Vagina (tissue), 2 donors: ENCODE results near the gene RPTOR. TPM values are rescaled to one million over a fixed set of nuclear protein-coding genes. Genes with fewer than 3 reads are reported as not detected.
"Not testable (repeated sequence)": the region's sequence is repeated elsewhere in the genome, so short reads cannot be mapped to it uniquely, and the experiment has no call there.

Experiments
- DNase-seq, 2 donors: peaks; one replicate each; pipeline ENCODE4 v3.0.0-alpha.2; 2017; ENCODE audit errors: extremely low spot score in 2 of 2
- H3K27ac ChIP-seq: fragments of 200-600 bp; sonication (generic); one replicate; pipeline ENCODE4 v1.5.1; 2019
- H3K27me3 ChIP-seq: fragments of 200-600 bp; sonication (generic); one replicate; pipeline ENCODE4 v1.5.1; 2019
- H3K36me3 ChIP-seq, 2 donors: fragments of 200-600 bp; sonication (generic); one replicate each; pipeline ENCODE4 v1.5.1; 2017 to 2019
- H3K4me1 ChIP-seq: fragments of 200-600 bp; sonication (generic); one replicate; pipeline ENCODE4 v1.5.1; 2019
- H3K4me3 ChIP-seq, 2 donors: fragments of 200-600 bp; sonication (generic); 1 replicate in 1 of 2; 2 replicates in 1 of 2; pipeline ENCODE4 v1.5.1; 2016 to 2019
- H3K9me3 ChIP-seq: fragments of 200-600 bp; sonication (generic); one replicate; pipeline ENCODE4 v1.5.1; 2019
- CTCF ChIP-seq, 3 experiments: fragments of 450-650 bp in 2 of 3; fragments of 200-600 bp in 1 of 3; sonication (generic) in 1 of 3; IDR thresholded peaks; one replicate each; pipeline ENCODE4 v1.5.1; 2017 to 2019; ENCODE audit warnings: antibody characterized with exemption in 3 of 3, mild to moderate bottlenecking in 2 of 3, moderate library complexity in 2 of 3
- POLR2A ChIP-seq, 2 donors: fragments of 450-650 bp; IDR thresholded peaks; one replicate each; pipeline ENCODE4 v1.6.1; 2017; ENCODE audit warnings: antibody characterized with exemption in 2 of 2, mild to moderate bottlenecking in 2 of 2, moderate library complexity in 2 of 2
- POLR2AphosphoS5 ChIP-seq, 2 donors: sonication (generic); formaldehyde crosslinking; IDR thresholded peaks; one replicate each; pipeline ENCODE4 v1.9.0; 2017; ENCODE audit warnings: antibody characterized with exemption in 2 of 2, mild to moderate bottlenecking in 2 of 2, low read depth in 1 of 2; ENCODE audit not compliant: insufficient read depth in 1 of 2
- intact Hi-C: fragments of 100-400 bp; cut with DNase I; formaldehyde crosslinking; loops from one replicate; pipeline ENCODE4 v1.15.1; 2023
- total RNA-seq: library from RNA; depleted of rRNA; stranded (reverse); fragments of >200 nt; gene quantifications from one replicate; pipeline ENCODE4 v1.2.3, GENCODE V29; 2016

RPTOR gene
- total RNA-seq, 1 donor from 2014 or later: 38.3 TPM

GRCh38 chr17:80815151-80815681 is 270.6 kb downstream of the RPTOR start:
- H3K4me3 ChIP-seq: no peak overlapping the region
- no peak for TF ChIP-seq CTCF (IDR thresholded peaks at IDR 0.05)
- no peak for TF ChIP-seq POLR2AphosphoS5 (IDR thresholded peaks at IDR 0.05; ENCODE audit: insufficient read depth in 1 of 2, low read depth in 1 of 2)
- no peak for TF ChIP-seq POLR2A (IDR thresholded peaks at IDR 0.05)
- H3K9me3 ChIP-seq: no peaks in the 10 kb centered on the region
- H3K4me1 ChIP-seq: no peaks in the 10 kb centered on the region
- H3K27ac ChIP-seq: no peak overlapping the region
- H3K27me3 ChIP-seq: no peaks in the 10 kb centered on the region
- intact Hi-C loops: no loop called here
- H3K36me3 ChIP-seq: no peaks in the 10 kb centered on the region
- DNase-seq: no peak

GRCh38 chr17:80815718-80816117 is 271.1 kb downstream of the RPTOR start:
- H3K9me3 ChIP-seq, H3K27me3 ChIP-seq, DNase-seq, H3K27ac ChIP-seq, H3K36me3 ChIP-seq, intact Hi-C loops, H3K4me3 ChIP-seq, H3K4me1 ChIP-seq: not testable (repeated sequence)

DNA sequence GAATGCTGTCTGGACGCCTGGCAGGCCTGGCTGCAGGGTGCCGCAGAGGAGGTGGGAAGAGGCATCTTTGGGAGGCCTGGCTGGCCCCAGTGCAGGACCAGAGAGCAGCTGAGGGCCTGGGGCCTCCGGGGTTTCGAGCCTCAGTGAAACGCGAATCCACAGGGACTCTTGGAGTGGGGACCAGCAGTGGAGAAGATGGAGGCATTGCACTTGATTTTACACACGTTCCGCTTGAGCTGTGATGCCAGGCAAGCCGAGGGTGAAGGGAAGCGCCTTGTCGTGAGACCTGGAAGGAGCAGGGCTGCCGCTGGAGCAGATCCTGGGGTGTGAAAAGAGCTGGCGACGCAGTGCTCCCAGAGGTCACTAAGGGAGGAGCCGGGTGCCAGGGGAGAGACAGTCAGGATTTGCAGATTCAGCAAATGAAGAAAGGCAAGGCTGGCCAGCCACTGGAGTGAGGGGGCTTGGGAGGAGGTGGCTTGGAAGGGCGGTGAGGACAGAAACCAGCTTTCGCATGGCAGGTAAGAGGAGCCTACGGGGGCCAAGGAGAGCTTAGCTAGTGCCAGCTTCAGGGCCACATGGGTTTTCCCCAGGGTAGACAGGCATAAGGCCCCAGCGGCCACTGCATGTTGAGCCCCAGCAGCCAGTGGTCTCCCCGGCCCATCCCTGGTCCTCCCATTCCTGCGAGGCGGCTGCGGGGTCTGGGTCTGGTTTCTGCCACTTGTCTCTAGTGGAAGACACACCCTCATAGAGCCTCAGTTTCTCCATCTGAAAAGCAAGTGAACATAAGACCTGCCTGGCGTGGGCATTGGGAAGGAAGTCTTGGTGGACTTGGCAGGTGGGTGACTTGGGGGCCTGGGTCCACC is 271.8 kb downstream of the RPTOR start:
- Histone ChIP-seq H3K4me1 (no peaks in the 10 kb centered on the region), H3K36me3 (no peaks in the 10 kb centered on the region), H3K27ac (no peak overlapping the region), H3K27me3 (no peaks in the 10 kb centered on the region), H3K4me3 (no peak overlapping the region), H3K9me3 (no peaks in the 10 kb centered on the region)
- DNase-seq: no peak
- intact Hi-C loops: no loop called here
- TF ChIP-seq CTCF (IDR thresholded peaks at IDR 0.05) (no peak), POLR2A (IDR thresholded peaks at IDR 0.05) (no peak), POLR2AphosphoS5 (IDR thresholded peaks at IDR 0.05; ENCODE audit: insufficient read depth in 1 of 2, low read depth in 1 of 2) (no peak)

- H3K9me3 ChIP-seq: no peaks in the 10 kb centered on the region
- no peak overlapping the region for H3K27ac ChIP-seq
- TF ChIP-seq POLR2A (IDR thresholded peaks at IDR 0.05) (no peak), POLR2AphosphoS5 (IDR thresholded peaks at IDR 0.05; ENCODE audit: insufficient read depth in 1 of 2, low read depth in 1 of 2) (no peak), CTCF (IDR thresholded peaks at IDR 0.05) (no peak)
- H3K4me3 ChIP-seq: no peak overlapping the region
- intact Hi-C loops: no loop called here
- no peaks in the 10 kb centered on the region for H3K4me1 ChIP-seq
- no peaks in the 10 kb centered on the region for H3K27me3 ChIP-seq
- no peak for DNase-seq
- no peaks in the 10 kb centered on the region for H3K36me3 ChIP-seq
Measured at GRCh38 chr17:80817321-80817845, 272.7 kb downstream of the RPTOR start.

DNA sequence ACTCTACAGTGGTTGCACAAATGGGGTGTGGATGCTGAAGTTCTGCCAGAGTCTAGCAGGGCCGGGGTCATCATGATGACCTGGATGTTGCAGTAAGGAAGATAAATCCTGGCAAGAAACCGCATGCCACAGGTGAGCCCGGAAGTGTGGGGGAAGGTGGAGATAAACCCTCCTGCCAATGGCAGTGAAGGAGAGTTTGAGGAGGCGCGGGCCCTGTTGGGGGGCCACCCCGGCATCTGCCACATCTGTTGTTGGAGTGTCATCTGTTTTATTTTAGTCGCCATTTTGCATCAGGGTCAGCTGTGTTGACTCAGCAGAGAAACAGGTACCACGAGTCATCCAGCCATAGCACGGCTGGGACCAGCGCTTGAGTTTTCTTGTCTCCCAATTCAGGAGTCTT is 273.2 kb downstream of the RPTOR start:
- Histone ChIP-seq H3K27me3 (no peaks in the 10 kb centered on the region), H3K27ac (no peak overlapping the region), H3K4me3 (no peak overlapping the region), H3K9me3 (no peaks in the 10 kb centered on the region), H3K4me1 (no peaks in the 10 kb centered on the region), H3K36me3 (no peaks in the 10 kb centered on the region)
- intact Hi-C loops: no loop called here
- no peak for DNase-seq
- TF ChIP-seq POLR2AphosphoS5 (IDR thresholded peaks at IDR 0.05; ENCODE audit: insufficient read depth in 1 of 2, low read depth in 1 of 2) (no peak), POLR2A (IDR thresholded peaks at IDR 0.05) (no peak), CTCF (IDR thresholded peaks at IDR 0.05) (no peak)
